GM12874 (cell line): ENCODE results near the gene ESD.

Source experiments
- TF ChIP-seq, protein P1 (sequence below): IDR thresholded peaks from 2 replicates; pipeline ENCODE4 v1.5.1; 2011; ENCODE audit warnings: low read depth, mild to moderate bottlenecking, control low read depth, low read length, moderate library complexity; ENCODE audit not compliant: insufficient read depth

Gene ESD

DNA sequence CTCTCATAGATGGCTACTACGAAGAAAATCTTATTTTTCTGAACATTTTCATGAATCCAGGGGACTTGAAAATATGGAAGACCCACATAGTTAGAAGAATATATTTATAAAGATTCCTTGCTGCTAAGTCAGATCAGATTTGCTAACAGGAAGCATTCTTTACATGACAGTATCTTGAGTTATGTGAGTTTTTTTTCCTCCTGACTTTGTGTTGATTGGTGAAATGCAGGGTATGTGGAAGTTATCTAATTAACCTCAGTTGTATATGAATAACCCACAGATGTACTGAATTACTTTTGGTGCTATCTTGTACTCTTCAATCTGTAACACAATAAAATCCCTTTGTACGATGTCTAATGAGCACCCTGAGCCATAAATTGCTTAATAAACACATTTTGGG is 53.8 kb downstream of the ESD start:
- TF ChIP-seq, protein P1, sequence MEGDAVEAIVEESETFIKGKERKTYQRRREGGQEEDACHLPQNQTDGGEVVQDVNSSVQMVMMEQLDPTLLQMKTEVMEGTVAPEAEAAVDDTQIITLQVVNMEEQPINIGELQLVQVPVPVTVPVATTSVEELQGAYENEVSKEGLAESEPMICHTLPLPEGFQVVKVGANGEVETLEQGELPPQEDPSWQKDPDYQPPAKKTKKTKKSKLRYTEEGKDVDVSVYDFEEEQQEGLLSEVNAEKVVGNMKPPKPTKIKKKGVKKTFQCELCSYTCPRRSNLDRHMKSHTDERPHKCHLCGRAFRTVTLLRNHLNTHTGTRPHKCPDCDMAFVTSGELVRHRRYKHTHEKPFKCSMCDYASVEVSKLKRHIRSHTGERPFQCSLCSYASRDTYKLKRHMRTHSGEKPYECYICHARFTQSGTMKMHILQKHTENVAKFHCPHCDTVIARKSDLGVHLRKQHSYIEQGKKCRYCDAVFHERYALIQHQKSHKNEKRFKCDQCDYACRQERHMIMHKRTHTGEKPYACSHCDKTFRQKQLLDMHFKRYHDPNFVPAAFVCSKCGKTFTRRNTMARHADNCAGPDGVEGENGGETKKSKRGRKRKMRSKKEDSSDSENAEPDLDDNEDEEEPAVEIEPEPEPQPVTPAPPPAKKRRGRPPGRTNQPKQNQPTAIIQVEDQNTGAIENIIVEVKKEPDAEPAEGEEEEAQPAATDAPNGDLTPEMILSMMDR = no peak

GRCh38 chr13:46739447-46740098 is 57.4 kb downstream of the ESD start:
- TF ChIP-seq, protein P1 = no peak

- TF ChIP-seq, protein P1 = no peak
Observed at GRCh38 chr13:46738766-46739165, 58.2 kb downstream of the ESD start.

DNA sequence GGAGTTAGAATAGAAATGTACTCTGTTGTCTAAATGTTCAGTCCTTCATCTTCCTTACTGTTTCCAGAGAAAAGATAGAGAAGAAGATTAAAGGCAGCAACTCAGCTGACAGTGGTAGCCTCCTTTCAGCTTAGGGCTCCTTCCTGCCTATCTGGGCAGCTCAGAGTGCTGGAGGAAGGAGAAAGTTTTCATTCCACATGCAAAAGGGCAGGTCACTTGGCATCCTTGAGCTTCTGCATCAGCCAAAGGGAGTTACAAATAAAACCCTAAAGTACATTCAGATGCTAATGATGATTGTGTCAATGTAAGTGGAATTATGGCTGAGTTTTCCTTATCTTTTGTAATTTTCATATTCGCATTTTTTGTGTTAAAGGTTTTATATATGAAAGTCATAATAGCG is 58.9 kb downstream of the ESD start:
- TF ChIP-seq, protein P1 = no peak

- TF ChIP-seq, protein P1 = no peak
Observed at GRCh38 chr13:46736541-46737310, 60.2 kb downstream of the ESD start.

GRCh38 chr13:46735425-46735824 is 61.5 kb downstream of the ESD start:
- TF ChIP-seq, protein P1 = no peak

DNA sequence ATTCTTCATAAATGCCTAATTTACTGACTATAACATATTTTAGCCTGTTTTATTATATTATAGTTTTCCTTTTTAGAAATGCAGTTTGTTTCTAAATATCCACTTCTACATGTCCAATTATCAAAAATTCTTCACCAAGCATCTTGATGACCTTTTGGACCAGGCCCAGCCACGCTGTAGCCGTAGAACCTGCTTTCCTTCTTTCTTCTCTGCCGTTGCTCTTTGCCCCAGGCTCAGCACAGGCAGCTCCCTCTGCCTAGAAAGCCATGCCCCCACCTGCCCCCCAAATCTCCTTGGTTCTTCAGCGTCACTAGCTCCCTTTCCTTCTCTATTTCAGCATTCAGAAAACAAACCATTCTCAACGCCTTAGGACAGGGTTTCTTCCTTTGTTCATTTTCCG is 65.4 kb downstream of the ESD start:
- TF ChIP-seq, protein P1 = no peak
